IMR-90 (cell line): ENCODE results near the gene TPT1. TPM values are rescaled to one million over a fixed set of nuclear protein-coding genes. Genes with fewer than 3 reads are reported as not detected.

Source experiments
- ATAC-seq: fragments of 200-7000 bp; cut with Tn5 transposase; 2 replicates; pipeline ENCODE4 v1.9.1; 2020; ENCODE audit warnings: low read depth, mild to moderate bottlenecking, moderate library complexity
- BruUV-seq: library from RNA; stranded (reverse); fragments of 400-500 nt; replicated peaks from 2 replicates; lab custom pipeline; 2021; lab: Mats Ljungman, UMichigan
- CTCF ChIA-PET: fragments of 300-600 bp; formaldehyde crosslinking; extraction: SDS; loops from one replicate; lab custom pipeline; 2021; ENCODE audit warnings: antibody characterized with exemption; lab: Yijun Ruan, JAX
- POLR2A ChIA-PET: fragments of 300-600 bp; sonication (Branson Sonifier 250); formaldehyde crosslinking; loops from one replicate; lab custom pipeline; 2022; ENCODE audit warnings: antibody characterized with exemption; ENCODE audit not compliant: unreplicated experiment; lab: Charles Lee
- DNase-seq: peaks from one replicate; pipeline ENCODE4 v3.0.0; 2013
- H2AFZ ChIP-seq: replicated peaks from 2 replicates; pipeline ENCODE3; 2013; ENCODE audit warnings: low read length, mild to moderate bottlenecking; ENCODE audit not compliant: poor library complexity
- H2AK5ac ChIP-seq: 2 replicates; pipeline ENCODE4 v1.6.1; 2013; ENCODE audit warnings: low read depth, low read length, inconsistent platforms
- H2AK9ac ChIP-seq: replicated peaks from 2 replicates; pipeline ENCODE3; 2013; ENCODE audit warnings: mild to moderate bottlenecking, low read depth, low read length, moderate library complexity; ENCODE audit not compliant: poor library complexity
- H2BK120ac ChIP-seq: 2 replicates; pipeline ENCODE4 v1.6.1; 2013; ENCODE audit warnings: low read depth, low read length, inconsistent platforms
- H2BK15ac ChIP-seq: 3 replicates; pipeline ENCODE4 v1.6.1; 2013; ENCODE audit warnings: low read depth, low read length, inconsistent platforms
- H2BK20ac ChIP-seq: 2 replicates; pipeline ENCODE4 v1.6.1; 2013; ENCODE audit warnings: low read depth, mild to moderate bottlenecking, inconsistent platforms, low read length, moderate library complexity
- H2BK5ac ChIP-seq: 2 replicates; pipeline ENCODE4 v1.6.1; 2013; ENCODE audit warnings: mild to moderate bottlenecking, low read depth, low read length, inconsistent platforms; ENCODE audit not compliant: poor library complexity, severe bottlenecking
- H3K14ac ChIP-seq: replicated peaks from 2 replicates; pipeline ENCODE4 v1.6.1; 2013; ENCODE audit warnings: low read depth, low read length, inconsistent platforms
- H3K18ac ChIP-seq: 2 replicates; pipeline ENCODE4 v1.6.1; 2013; ENCODE audit warnings: low read depth, low read length, control low read depth
- H3K23ac ChIP-seq: 2 replicates; pipeline ENCODE4 v1.6.1; 2013; ENCODE audit warnings: low read depth, low read length, inconsistent platforms
- H3K27ac ChIP-seq: 2 replicates; pipeline ENCODE4 v1.5.1; 2013; ENCODE audit warnings: mild to moderate bottlenecking, control low read depth, low read length; ENCODE audit not compliant: insufficient read depth
- H3K27me3 ChIP-seq: 2 replicates; pipeline ENCODE4 v1.6.1; 2013; ENCODE audit warnings: low read length; ENCODE audit not compliant: control insufficient read depth, insufficient read depth
- H3K36me3 ChIP-seq: 2 replicates; pipeline ENCODE4 v1.6.1; 2013; ENCODE audit warnings: low read length, mixed read lengths; ENCODE audit not compliant: control insufficient read depth, insufficient read depth
- H3K4ac ChIP-seq: 2 replicates; pipeline ENCODE4 v1.6.1; 2013; ENCODE audit warnings: low read depth, low read length, inconsistent platforms
- H3K4me1 ChIP-seq: 2 replicates; pipeline ENCODE4 v1.6.1; 2013; ENCODE audit warnings: low read length, mixed read lengths; ENCODE audit not compliant: control insufficient read depth, insufficient read depth
- H3K4me2 ChIP-seq: 2 replicates; pipeline ENCODE4 v1.6.1; 2013; ENCODE audit warnings: low read depth, mild to moderate bottlenecking, control low read depth, low read length, moderate library complexity
- H3K4me3 ChIP-seq: 2 replicates; pipeline ENCODE4 v1.5.1; 2013; ENCODE audit warnings: low read depth, mild to moderate bottlenecking, control low read depth, low read length, moderate library complexity; ENCODE audit not compliant: insufficient read depth
- H3K56ac ChIP-seq: 2 replicates; pipeline ENCODE4 v1.6.1; 2013; ENCODE audit warnings: low read length, inconsistent platforms; ENCODE audit not compliant: insufficient read depth; ENCODE audit errors: extremely low read depth
- H3K79me1 ChIP-seq, 2 experiments: 2 replicates each; pipeline ENCODE4 v1.6.1; 2013; ENCODE audit warnings: low read length in 2 of 2, inconsistent platforms in 1 of 2, low read depth in 1 of 2
- H3K9ac ChIP-seq: 2 replicates; pipeline ENCODE4 v1.6.1; 2013; ENCODE audit warnings: low read depth, low read length, control low read depth
- H3K9me1 ChIP-seq: 2 replicates; pipeline ENCODE4 v1.6.1; 2013; ENCODE audit warnings: low read length, inconsistent platforms; ENCODE audit not compliant: insufficient read depth
- H3K9me3 ChIP-seq: 2 replicates; pipeline ENCODE4 v1.6.1; 2013; ENCODE audit warnings: low read length; ENCODE audit not compliant: control insufficient read depth, insufficient read depth
- H4K20me1 ChIP-seq: 2 replicates; pipeline ENCODE4 v1.6.1; 2013; ENCODE audit warnings: low read length, inconsistent platforms; ENCODE audit not compliant: insufficient read depth
- H4K5ac ChIP-seq: 2 replicates; pipeline ENCODE4 v1.6.1; 2013; ENCODE audit warnings: mild to moderate bottlenecking, low read depth, low read length, control low read depth
- H4K8ac ChIP-seq, 2 experiments: 2 replicates each; pipeline ENCODE4 v1.6.1; 2013; ENCODE audit warnings: low read depth in 2 of 2, low read length in 2 of 2, control low read depth in 1 of 2, inconsistent platforms in 1 of 2
- H4K91ac ChIP-seq: 2 replicates; pipeline ENCODE4 v1.6.1; 2013; ENCODE audit warnings: low read depth, low read length, inconsistent platforms; ENCODE audit not compliant: insufficient read depth
- BHLHE40 ChIP-seq: fragments of 150-350 bp; IDR thresholded peaks from 2 replicates; pipeline ENCODE4 v1.6.1; 2016; ENCODE audit warnings: mild to moderate bottlenecking, low read depth, low read length
- FOS ChIP-seq: fragments of 150-350 bp; IDR thresholded peaks from 2 replicates; pipeline ENCODE4 v1.6.1; 2016; ENCODE audit warnings: low read depth, low read length
- MXI1 ChIP-seq: IDR thresholded peaks from 2 replicates; pipeline ENCODE4 v1.6.1; 2012; ENCODE audit warnings: low read depth, mild to moderate bottlenecking, low read length, moderate library complexity, borderline replicate concordance
- NFE2L2 ChIP-seq: fragments of 150-350 bp; IDR thresholded peaks from 2 replicates; pipeline ENCODE4 v1.6.1; 2016; ENCODE audit warnings: low read depth, mild to moderate bottlenecking, low read length
- RCOR1 ChIP-seq: IDR thresholded peaks from 2 replicates; pipeline ENCODE4 v1.6.1; 2012; ENCODE audit warnings: mild to moderate bottlenecking, low read length, improper control_type of control experiment; ENCODE audit not compliant: insufficient replicate concordance
- RFX5 ChIP-seq: IDR thresholded peaks from 2 replicates; pipeline ENCODE4 v1.8.0; 2012; ENCODE audit warnings: low read depth, mild to moderate bottlenecking, low read length, moderate library complexity
- SMC3 ChIP-seq: fragments of 150-350 bp; IDR thresholded peaks from 2 replicates; pipeline ENCODE4 v1.6.1; 2016; ENCODE audit warnings: low read depth, mild to moderate bottlenecking, antibody characterized with exemption, low read length, moderate library complexity
- WGBS, 2 experiments: methylation state at CpG; one replicate each; pipeline versions ENCODE4 v1.1.5 to v1.1.7; 2013; ENCODE audit warnings: missing lambda C conversion rate in 2 of 2; ENCODE audit not compliant: insufficient read length in 1 of 2; ENCODE audit errors: extremely low coverage in 2 of 2; 5-methylcytosine and 5-hydroxymethylcytosine counted together
- dilution Hi-C: fragments of 300-500 bp; cut with HindIII; formaldehyde crosslinking; loops from one replicate; pipeline ENCODE4 v1.14.3; 2018; ENCODE audit warnings: low sequenced_read_pairs; ENCODE audit not compliant: unreplicated experiment
- in situ Hi-C: fragments of 300-500 bp; cut with MboI; formaldehyde crosslinking; loops from 3 replicates; pipeline ENCODE4 v1.14.3; 2019; ENCODE audit warnings: low sequenced_read_pairs, inconsistent platforms, mixed read lengths
- intact Hi-C: fragments of 100-400 bp; cut with micrococcal nuclease; formaldehyde crosslinking; loops from 2 replicates; pipeline ENCODE4 v1.10.0; 2022
- polyA plus RNA-seq, 3 experiments: library from polyadenylated mRNA; depleted of rRNA; stranded (reverse); fragments of >200 nt; gene quantifications; 2 replicates each; pipeline ENCODE4 v1.2.3, GENCODE V29; 2012; ENCODE audit warnings: low replicate concordance in 1 of 3
- total RNA-seq: library from RNA; depleted of rRNA; stranded (reverse); fragments of >200 nt; gene quantifications from 2 replicates; pipeline ENCODE4 v1.2.3, GENCODE V29; 2012
- TF ChIP-seq, protein P1 (sequence below): fragments of 150-350 bp; IDR thresholded peaks from 2 replicates; pipeline ENCODE4 v1.6.1; 2017; ENCODE audit warnings: mild to moderate bottlenecking, antibody characterized with exemption, low read length, low read depth
- TF ChIP-seq, protein P2 (sequence below): conservative IDR thresholded peaks from 2 replicates; pipeline ENCODE4 v1.5.1; 2012; ENCODE audit warnings: mild to moderate bottlenecking, low read depth, low read length, improper control_type of control experiment

Gene TPT1
- total and polyA plus RNA-seq, 2 of the 4 experiments (the other 2 are of a cell fraction): 1,663 to 2,665 TPM

DNA sequence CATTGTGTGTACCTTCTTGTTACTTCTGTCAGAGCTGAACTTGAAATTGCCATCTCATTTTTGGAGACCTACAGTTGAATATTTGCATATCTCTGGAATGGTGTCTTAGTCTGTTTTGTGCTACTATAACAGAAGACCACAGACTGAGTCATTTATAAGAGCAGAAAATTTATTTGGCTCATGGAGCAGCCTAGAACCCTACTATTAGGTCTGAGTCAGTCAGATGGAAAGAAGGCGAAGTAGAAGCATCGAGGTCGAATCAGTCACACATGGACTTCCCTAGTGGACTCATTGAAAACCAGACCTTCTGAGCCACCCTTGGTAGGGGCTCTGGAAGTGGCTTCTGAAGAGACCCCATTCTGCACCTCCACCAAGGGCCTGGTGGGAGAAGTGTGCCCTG, 33.9 kb upstream of the TPT1 start:
- Histone ChIP-seq H3K27me3 (no peaks in the 10 kb centered on the region), H2BK15ac (no peak overlapping the region), H4K91ac (no peak overlapping the region), H3K9me1 (peaks cover 3% of the 10 kb centered on the region; the same call in 1 of the 2 replicates), H3K4ac (no peak overlapping the region), H2AK9ac (no peak overlapping the region), H3K36me3 (peaks cover 4% of the 10 kb centered on the region; the same call in 1 of the 2 replicates), H2AFZ (no peak overlapping the region), H3K4me1 (peaks cover 12% of the 10 kb centered on the region), H2BK20ac (no peak overlapping the region), H3K79me1 (peaks cover 0 to 6% of the 10 kb centered on the region in 2 experiments; a peak in 1 of 4 replicates), H3K14ac (no peak overlapping the region), H3K4me3 (no peak overlapping the region), H2BK5ac (no peak overlapping the region), H4K8ac (no peak overlapping the region), H2BK120ac (no peak overlapping the region), H3K4me2 (no peak overlapping the region), H2AK5ac (no peak overlapping the region), H3K23ac (no peak overlapping the region), H3K18ac (no peak overlapping the region), H4K5ac (no peak overlapping the region), H3K27ac (no peak overlapping the region), H4K20me1 (no peaks in the 10 kb centered on the region), H3K9ac (no peak overlapping the region), H3K56ac (no peak overlapping the region), H3K9me3 (no peaks in the 10 kb centered on the region)
- ATAC-seq: no peak
- no TSS peak for BruUV-seq
- intact Hi-C loops: loop anchor here (5.0 kb wide), 3 partner anchors 37 to 247 kb away; no protein-coding TSS in a partner anchor
- in situ Hi-C loops: loop anchor here (25.0 kb wide), 1 partner anchor 612 kb away; no protein-coding TSS in a partner anchor
- TF ChIP-seq RFX5 (no peak), FOS (no peak), BHLHE40 (no peak), MXI1 (no peak), RCOR1 (no peak), SMC3 (no peak), NFE2L2 (no peak)
- TF ChIP-seq, protein P1, sequence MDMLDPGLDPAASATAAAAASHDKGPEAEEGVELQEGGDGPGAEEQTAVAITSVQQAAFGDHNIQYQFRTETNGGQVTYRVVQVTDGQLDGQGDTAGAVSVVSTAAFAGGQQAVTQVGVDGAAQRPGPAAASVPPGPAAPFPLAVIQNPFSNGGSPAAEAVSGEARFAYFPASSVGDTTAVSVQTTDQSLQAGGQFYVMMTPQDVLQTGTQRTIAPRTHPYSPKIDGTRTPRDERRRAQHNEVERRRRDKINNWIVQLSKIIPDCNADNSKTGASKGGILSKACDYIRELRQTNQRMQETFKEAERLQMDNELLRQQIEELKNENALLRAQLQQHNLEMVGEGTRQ: no peak
- TF ChIP-seq, protein P2, sequence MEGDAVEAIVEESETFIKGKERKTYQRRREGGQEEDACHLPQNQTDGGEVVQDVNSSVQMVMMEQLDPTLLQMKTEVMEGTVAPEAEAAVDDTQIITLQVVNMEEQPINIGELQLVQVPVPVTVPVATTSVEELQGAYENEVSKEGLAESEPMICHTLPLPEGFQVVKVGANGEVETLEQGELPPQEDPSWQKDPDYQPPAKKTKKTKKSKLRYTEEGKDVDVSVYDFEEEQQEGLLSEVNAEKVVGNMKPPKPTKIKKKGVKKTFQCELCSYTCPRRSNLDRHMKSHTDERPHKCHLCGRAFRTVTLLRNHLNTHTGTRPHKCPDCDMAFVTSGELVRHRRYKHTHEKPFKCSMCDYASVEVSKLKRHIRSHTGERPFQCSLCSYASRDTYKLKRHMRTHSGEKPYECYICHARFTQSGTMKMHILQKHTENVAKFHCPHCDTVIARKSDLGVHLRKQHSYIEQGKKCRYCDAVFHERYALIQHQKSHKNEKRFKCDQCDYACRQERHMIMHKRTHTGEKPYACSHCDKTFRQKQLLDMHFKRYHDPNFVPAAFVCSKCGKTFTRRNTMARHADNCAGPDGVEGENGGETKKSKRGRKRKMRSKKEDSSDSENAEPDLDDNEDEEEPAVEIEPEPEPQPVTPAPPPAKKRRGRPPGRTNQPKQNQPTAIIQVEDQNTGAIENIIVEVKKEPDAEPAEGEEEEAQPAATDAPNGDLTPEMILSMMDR: no peak
- ChIA-PET CTCF (no interaction called here), POLR2A (no interaction called here)
- peak; percentile 48 for DNase-seq
- dilution Hi-C loops: no loop called here
- no CpG with 5 or more reads among the region's 3 CpGs for WGBS, 2 experiments
